SK-N-DZ (cell line): ENCODE measurements around the gene CXCR1. TPM values are rescaled to one million over a fixed set of nuclear protein-coding genes. Genes with fewer than 3 reads are reported as not detected.
"Not testable (repeated sequence)": the region's sequence is repeated elsewhere in the genome, so short reads cannot be mapped to it uniquely, and the experiment has no call there.

Source experiments
- DNase-seq: peaks from one replicate; pipeline ENCODE4 v3.0.0-alpha.2; 2015; ENCODE audit warnings: low spot score
- polyA plus RNA-seq, 2 experiments: library from polyadenylated mRNA; depleted of rRNA; stranded (reverse); fragments of >200 nt; gene quantifications; 2 replicates each; pipeline ENCODE4 v1.2.3, GENCODE V29; 2014

Gene CXCR1
- polyA plus RNA-seq (2014; cell fraction: cytosol; rRNA removed), result not detected in 2 replicates
- not detected in 2 replicates for polyA plus RNA-seq (2014; cell fraction: nucleus; rRNA removed)

GRCh38 chr2:218166791-218167190, at the start of gene CXCR1:
Gene CXCR1, minus strand, starts transcription at chr2:218166962. Its CDS starts 1,751 bp downstream, at chr2:218165211.
- no peak for DNase-seq

DNA sequence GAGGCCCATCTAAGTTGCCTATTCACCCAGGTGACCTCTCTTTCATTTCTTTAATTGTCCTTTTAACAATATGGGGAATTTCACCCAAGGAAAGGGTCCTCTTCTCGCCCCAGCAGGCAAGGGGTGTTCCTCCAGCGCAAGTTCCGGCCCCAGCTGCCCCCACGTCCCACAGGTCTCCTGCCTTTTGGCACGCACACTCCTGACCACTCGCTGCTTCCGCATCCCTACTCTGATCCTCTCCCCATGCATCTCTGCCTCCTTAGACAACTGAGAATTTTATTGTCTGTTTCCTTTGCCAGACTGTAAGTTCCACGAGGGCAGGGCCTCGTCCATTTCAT, 49.5 kb upstream of the CXCR1 start:
- no peak for DNase-seq

DNA sequence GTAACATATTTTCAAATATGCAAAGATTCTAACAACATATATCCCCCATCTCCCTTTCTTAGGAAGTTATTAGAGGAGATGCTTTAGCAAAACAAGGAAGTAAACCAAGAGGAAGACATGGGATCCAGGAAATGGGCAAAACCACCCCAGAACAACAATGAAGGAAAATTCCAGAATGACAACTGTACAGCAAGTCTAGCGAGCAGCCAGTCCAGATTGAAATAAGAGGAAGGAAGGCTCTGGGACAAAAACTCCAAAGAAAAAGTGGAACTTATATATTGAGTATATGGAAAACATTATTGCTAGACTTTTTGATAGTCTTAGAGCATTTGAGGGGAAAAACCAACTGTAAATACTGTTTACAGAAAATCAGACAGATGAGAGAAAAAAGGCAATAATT, 47.4 kb upstream of the CXCR1 start:
- no peak for DNase-seq

- DNase-seq, result no peak
Observed at GRCh38 chr2:218209078-218209477, 42.3 kb upstream of the CXCR1 start.

DNA sequence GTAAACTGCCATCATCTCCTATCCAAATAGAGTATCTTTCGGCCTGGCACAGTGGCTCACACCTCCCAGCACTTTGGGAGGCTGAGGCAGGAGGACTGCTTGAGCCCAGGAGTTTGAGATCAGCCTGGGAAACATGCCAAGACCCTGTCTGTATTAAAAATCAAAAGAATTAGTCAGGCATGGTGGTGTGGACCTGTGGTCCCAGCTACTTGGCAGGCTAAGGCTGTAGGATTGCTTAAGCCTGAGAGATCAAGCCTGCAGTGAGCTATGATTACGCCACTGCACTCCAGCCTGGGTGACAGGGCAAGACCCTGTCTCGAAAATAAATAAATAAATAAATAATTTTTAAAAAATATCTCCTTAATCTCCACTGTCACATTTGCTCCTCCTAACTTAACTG, 35.5 kb upstream of the CXCR1 start:
- no peak for DNase-seq

GRCh38 chr2:218196974-218197373, 30.2 kb upstream of the CXCR1 start:
- DNase-seq, result no peak

- DNase-seq, result peak; percentile 43
Observed at GRCh38 chr2:218194880-218195279, 28.1 kb upstream of the CXCR1 start.

GRCh38 chr2:218193701-218194100, 26.9 kb upstream of the CXCR1 start:
- no peak for DNase-seq

- DNase-seq, result no peak
Observed at GRCh38 chr2:218192902-218193430, 26.2 kb upstream of the CXCR1 start.

- no peak for DNase-seq
Observed at GRCh38 chr2:218188528-218188927, 21.8 kb upstream of the CXCR1 start.

DNA sequence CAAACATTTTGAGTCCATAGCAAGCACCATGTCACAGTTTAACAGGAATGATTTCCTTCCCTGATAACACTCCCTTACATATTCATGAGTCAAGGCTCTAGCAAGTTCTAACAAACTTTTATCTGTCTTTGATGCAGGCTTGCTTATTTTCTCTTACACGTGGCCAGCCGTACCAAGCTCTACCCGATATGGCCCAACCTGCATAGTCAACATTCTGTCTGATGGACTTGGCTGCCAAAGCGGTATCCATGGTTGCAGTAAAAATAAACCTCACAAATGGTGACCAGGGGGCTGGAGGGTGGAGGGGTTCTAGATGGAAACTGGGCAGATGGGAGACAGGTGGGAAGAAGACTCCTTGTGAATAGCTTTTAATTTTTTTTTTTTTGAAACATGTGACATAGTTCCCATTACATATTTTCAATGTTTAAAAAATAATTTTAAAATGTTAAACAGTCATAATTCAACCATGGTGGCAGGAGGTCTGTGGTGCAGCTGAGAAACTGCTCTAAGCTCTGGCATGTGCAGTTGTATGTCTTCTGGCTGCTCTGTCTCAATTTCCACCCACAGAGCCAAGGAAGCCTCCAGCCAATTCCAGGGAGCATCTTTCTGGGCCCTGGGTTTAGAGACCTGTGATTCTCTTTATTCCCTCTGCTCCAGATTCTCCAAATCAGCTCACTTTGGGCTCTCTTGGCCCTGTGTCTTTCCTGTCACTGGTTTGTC, 20.7 kb upstream of the CXCR1 start:
- no peak for DNase-seq

GRCh38 chr2:218186876-218187275, 20.1 kb upstream of the CXCR1 start:
- DNase-seq, result no peak

GRCh38 chr2:218186355-218186766, 19.6 kb upstream of the CXCR1 start:
- peak; percentile 56 for DNase-seq

DNA sequence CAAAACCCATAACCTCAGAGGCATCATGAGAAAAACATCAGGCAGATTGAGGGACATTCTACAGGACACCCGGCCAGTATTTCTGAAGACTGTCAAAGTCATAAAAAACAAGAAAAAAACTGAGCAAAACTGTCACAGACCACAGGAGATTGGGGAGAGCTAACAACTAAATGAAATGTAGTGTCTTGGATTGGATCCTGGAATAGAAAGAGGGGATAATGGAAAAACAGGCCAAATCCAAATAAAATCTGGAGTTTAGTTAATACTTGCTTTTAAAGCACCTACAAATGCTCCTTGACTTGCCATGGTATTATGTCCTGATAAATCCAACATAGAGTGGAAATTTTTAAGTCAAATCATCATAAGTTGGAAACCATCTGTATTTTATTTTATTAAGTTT, 17.6 kb upstream of the CXCR1 start:
- DNase-seq, result no peak

DNA sequence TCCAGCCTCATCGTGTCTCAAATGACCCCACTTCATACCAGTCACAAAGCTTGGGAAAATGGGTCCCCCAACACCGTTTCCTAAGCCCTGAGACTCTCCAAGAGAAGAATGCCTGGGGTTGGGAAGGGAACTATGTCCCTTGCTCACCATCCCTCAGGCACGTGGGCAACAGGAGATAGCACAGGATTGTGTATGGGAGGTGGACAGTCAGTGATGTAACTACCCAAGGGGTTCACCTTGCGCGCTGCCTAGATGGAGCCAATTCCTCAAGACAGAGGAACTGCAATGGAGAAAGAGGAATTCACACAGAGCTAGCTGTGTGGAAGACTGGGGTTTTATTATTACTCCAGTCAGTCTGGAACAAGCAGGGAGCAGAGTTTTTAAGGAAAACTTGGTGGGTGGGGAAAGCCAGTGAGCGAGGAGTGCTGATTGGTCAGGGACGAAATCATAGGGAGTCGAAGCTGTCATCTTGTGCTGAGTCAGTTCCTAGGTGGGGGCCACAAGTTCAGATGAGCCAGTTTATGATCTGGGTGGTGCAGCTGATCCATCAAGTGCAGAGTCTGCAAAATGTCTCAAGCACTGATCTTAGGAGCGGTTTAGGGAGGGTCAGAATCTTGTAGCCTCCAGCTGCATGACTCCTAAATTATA, 13.8 kb upstream of the CXCR1 start:
- DNase-seq, result no peak

- no peak for DNase-seq
Observed at GRCh38 chr2:218179782-218180181, 13.0 kb upstream of the CXCR1 start.

GRCh38 chr2:218172845-218173244, 6.1 kb upstream of the CXCR1 start:
- DNase-seq, result no peak

- not testable (repeated sequence) for DNase-seq
Observed at GRCh38 chr2:218171744-218172143, 5.0 kb upstream of the CXCR1 start.

- DNase-seq, result no peak
Observed at GRCh38 chr2:218169757-218170546, 3.2 kb upstream of the CXCR1 start.

DNA sequence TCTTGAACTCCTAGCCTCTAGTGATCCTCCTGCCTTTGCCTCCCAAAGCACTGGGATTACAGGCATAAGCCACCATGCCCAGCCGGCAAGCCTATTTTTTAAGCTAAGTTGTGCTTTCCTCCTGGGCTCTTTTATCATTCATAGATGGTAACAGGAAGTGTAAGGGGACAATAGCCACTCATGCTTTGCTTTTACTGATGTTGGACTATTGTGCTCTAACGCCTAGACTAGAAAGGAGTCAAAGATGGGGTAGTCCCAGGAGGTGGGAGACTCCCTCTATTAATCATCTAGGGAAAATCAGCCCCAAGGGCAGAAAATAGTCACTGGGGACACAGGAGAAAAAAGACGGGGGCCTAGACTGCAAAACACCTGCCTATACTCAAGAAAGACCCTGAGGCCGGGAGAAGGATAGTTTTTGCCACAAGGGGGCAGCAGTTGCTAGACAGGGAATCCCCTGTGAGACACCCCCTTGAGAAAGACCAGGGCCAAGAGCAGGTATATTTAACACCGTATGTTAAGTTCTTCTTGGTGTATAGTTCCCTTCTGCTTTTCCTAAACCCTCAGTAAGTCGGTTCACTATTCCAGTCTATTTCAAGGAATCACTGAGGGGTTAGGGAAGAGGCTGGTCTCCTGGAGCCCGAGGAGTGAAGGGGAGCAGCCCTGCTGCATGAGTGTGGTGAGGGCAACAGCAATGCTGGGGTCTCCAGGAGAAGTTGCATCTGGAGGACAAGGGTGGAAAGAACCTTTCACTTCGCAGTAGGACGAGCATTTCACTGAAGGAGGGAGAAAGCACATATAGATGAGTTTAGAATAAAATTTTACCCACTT, 2.1 kb upstream of the CXCR1 start:
- peak; percentile 54 for DNase-seq

DNA sequence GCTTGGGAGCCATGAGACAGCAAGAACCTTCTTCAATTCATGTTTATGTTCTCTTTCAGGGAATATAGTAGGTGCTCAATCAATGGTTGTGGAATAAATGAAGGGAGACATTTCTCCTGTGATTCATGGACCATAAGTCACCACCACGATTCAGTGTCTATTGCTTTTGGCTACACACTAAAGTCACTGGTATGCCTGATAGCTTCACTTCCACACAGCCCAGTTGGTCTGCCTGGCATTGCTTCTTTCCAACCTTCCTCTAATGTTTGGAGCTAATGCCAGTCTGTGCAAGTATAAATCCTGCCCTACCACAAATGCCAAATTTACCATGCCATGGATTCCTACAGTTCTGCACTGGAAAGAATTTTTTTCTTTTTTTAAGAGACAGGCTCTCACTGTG, 1.3 kb upstream of the CXCR1 start:
- DNase-seq, result no peak
